Stimulated activated CD4-positive, alpha-beta T cell treated with anti-CD3 and anti-CD28 coated beads, Interleukin-15, amount 100 ng/mL, for 1 hour (primary cell): Measurements from ENCODE around the gene C17orf78.
"Not testable (repeated sequence)": the region's sequence is repeated elsewhere in the genome, so short reads cannot be mapped to it uniquely, and the experiment has no call there.

Experiments
- DNase-seq, 2 donors: peaks; one replicate each; pipeline ENCODE4 v3.0.0-alpha.2; 2020; ENCODE audit warnings: low read depth in 1 of 2, low spot score in 1 of 2

The C17orf78 gene

DNA sequence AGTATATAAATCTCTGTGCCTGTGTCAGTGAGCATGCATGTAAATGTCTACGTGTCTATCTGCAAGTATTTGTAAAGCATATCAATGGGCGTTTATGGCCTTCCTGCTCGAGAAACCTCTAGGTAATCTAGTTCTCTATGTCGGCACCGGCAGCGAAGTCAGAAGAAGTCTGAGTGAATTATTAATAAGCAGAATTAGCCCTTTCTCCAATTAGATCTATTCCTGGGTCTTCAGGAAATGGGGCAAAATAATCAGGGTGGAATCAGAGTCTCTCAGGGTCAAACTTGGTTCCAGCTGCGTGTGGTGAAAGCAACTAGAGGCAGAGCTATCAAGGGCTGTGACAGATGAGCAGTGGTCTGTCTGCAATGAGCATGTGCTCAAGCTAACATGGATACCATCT lies at the start of gene C17orf78:
Gene C17orf78 (plus strand): TSS at position 280 of the 400 bp plus-strand sequence. CDS start 108 bp downstream, at position 388.
- no peak for DNase-seq

DNA sequence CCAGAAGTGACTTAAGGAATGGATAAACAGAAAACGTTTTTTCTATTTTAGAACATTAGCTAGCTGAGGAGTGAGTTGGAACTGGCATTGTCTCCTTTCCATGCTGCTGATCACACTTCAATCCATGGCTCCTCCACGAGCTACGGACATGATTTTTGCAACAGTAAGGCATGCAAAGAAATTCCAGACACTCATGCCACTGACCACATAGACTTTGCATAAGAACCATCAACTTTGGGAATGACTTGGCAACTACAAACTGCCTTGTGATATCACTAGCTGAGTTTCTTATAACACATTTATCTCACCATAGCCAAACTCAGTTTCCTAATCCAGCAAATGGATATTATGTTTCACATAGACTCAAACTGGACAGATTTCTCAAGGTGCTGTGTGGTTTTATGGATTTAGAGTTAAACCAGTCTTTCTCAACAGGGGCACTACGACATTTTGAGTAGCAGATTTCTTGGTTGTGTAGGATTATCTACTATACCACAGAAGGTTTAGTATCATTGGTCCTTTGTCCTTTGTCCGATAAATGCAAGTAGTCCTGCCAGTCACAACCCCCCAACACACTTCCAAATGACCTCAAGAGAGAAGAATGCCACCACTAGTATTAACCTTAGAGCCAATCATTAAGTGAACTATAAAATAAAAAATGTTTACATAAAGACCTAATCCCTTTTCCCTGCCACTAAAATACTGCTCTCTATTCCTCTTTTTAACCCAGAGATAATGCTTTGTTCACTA lies 48.3 kb upstream of the C17orf78 start:
- DNase-seq, result no peak

DNA sequence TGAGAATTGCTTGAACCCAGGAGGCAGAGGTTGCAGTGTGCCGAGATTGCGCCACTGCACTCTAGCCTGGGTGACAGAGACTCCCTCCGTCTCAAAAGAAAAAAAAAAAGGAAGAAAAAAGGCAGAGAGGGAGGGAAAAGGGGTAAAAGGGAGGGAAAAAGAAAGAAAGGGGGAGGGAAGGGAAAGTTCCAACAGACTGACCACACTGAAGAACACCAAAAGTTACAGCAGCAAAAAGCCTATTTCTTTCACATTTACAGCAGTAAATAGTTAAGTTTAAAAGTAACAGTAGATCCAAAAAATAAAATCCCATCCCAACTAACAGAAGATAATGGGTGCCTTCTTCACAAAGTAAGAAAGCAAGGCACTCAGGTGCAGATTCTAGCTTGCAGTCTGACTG lies 36.9 kb upstream of the C17orf78 start:
- no peak for DNase-seq

DNA sequence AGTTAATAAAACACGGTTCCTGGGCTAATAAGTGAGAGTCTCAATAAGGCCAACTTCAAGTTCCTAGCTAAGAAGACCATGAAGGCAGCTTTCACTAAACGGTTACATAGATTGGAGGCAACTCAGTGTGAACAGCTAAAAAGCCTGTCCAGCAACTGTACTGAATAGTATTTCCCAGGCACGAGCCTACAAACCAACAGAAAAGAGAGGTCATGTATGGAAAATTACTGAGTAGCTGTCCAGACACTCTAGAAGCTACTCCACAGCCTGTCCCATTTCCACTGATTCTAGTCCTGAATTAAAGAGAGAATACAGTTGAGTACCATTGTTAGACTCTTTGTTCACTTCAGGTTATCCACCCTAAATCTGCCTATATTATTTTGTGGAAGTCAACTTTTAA lies 36.5 kb upstream of the C17orf78 start:
- no peak for DNase-seq

DNA sequence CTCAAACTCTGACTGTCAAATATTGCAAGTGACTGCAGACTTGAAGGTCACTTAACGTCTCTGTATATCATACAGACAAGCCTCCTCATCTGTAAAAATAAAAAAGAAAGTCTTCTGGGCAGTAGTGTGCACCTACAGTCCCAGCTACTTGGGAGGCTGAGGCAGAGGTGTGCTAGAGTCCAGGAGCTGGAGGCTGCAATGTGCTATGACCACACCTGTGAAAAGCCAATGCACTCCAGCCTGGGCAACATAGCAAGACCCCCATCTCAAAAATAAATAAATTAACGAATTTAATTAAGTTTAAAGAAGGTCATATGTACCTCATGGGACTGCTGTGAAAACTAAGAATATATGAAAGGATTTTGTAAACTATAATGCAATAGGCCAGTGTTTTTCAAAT lies 35.0 kb upstream of the C17orf78 start:
- DNase-seq, result no peak

DNA sequence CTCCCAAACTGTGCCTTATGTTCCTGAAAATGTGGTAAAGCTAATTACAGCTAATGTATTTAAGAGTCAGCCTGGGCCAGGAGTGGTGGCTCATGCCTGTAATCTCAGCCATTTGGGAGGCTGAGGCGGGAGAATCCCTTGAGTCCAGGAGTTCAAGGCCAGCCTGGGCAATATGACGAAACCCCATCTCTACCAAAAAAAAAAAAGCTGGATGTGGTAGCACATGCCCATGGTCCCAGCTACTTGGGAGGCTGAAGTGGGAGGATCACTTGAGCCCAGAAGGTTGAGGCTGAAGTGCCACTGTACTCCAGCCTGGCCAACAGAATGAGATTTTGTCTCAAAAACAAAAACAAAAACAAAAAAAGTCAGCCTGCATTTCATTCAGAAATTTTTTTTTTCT lies 33.2 kb upstream of the C17orf78 start:
- DNase-seq, result no peak

DNA sequence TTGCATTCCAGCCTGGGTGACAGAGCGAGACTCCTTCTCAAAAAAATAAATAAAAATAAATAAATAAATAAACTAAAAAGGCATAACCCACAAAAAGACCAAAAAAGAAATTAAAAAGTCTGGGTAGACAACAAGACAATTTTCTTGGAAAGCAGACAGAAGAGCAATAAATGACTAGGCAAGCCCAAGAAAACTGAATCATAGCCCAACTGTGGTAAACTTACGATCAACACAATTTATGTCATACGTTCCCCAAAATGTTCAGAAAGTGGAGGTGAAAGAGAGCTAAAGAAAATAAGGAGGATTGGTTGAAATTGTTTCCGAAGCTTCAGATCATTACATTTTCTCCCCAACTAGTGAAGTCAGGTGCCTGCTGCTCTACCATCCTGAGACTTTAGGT lies 31.3 kb upstream of the C17orf78 start:
- no peak for DNase-seq

DNA sequence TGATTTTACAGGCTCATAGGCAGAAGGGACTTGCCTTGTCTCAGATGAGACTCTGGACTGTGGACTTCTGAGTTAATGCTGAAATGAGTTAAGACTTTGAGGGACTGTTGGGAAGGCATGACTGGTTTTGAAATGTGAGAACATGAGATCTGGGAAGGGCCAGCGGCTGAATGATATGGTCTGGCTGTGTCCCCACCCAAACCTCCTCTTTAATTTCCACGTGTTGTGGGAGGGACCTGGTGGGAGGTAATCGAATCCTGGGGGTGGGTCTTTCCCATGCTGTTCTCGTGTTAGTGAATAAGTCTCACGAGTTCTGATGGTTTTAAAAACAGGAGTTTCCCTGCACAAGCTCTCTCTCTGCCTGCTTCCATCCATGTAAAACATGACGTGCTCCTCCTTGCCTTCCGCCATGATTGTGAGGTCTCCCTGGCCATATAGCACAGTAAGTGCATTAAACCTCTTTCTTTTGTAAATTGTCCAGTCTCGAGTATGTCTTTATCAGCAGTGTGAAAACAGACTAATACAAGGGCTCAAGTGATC lies 28.9 kb upstream of the C17orf78 start:
- not testable (repeated sequence) for DNase-seq

DNA sequence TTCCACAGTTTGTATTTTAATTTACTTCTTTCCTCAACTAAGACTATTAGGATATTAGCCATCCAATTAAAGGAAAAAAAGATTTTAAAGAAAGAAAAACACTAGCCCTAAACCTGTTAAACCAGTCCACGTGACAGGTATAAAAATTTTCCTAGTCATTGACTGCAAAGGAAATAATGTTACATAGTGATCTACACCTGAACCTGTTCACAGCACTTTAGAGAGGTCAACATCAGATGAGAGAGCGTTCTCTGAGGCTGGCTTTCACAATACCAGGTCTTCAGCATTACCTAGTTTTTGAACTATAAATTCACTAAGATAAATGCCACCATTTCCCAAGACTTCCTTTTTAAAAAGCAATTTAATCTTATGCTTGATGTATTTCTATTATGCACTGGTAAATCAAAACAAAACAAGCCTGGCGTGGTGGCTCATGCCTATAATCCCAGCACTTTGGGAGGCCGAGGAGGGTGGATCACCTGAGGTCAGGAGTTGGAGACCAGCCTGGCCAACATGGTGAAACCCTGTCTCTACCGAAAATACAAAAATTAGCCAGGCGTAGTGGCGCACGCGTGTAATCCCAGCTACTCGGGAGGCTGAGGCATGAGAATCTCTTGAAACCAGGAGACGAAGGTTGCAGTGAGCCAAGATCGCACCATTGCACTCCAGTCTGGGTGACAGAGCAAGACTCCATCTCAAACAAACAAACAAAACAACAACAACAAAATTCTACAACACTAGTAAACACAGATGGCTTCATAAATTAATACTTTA lies 18.8 kb upstream of the C17orf78 start:
- DNase-seq, result not testable (repeated sequence)

DNA sequence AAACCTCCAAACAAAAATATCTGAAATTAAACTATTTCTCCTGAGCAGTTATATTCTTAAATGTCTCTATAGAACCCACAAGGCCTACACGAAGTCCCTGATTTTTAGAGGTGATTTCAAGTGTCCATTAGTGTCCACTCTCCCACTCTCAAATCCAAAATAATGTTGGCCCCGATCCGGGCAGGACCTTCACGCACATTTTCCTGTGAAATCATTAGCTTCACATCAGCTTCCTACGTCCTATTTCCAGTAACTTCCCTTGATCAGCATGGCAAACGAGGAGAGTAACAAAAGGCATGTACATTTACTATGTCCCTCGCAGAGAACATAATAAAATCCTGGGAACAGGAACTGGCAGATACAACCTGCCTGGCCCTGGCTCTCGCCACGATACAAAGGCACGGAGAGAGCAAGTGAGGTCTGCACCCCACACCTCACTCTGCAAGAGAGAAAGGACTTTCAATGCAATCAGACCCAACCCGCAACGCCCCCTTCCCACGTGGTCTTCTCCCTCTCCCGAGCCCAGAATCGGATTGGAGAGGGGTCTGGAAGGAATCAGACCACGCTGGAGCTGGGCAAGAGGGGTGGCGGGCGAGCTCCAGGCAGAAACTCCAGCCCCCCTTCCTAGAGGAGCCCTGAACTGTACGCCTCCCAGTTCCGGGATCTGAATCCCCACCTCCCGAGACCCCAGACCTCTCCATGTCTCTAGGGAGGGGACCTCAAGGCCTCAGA lies 17.5 kb upstream of the C17orf78 start:
- peak; percentile 4 to 6 for DNase-seq

DNA sequence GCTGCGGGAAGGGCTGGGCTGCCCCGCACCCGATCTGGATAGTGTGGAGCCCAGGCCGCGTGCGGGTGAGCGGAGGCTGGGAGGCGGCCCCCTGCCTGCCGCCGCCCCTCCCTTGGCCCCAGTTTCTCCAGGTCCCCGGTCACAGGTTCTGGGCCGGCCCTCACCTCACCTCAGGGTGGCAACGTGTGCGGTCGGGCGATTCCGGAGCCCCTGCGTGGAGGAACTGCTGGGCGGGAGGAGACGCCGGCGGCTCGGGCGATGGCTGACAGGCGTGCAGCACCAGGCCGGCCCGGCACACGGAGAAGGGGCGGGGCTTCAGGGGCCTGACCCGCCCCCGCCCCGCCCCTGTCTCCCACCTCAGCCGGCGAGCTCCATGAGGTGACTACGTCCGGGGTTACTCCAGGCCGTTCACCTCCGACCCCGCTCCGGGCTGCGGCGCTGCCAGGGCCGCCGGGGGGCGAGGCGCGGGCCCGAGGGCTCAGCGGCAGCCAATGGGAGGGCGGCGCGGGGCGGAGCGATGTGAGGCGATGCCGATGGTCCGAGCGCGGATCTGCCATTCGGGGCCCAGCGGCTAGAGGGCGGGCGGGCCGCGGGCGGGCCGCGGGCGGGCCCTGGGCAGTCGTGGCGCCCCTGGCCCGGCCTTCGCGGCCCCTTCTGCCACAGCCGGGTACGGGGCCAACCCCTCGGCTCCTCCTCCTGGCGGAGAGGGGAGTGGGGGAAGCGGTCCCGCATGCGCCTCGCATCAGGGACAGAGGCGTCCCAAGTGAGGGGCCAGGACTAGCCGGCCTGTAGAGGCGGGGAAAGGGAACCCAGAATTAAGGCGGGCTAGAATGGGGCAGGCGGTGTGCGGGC lies 16.7 kb upstream of the C17orf78 start:
- peak; percentile 75 to 80 for DNase-seq

DNA sequence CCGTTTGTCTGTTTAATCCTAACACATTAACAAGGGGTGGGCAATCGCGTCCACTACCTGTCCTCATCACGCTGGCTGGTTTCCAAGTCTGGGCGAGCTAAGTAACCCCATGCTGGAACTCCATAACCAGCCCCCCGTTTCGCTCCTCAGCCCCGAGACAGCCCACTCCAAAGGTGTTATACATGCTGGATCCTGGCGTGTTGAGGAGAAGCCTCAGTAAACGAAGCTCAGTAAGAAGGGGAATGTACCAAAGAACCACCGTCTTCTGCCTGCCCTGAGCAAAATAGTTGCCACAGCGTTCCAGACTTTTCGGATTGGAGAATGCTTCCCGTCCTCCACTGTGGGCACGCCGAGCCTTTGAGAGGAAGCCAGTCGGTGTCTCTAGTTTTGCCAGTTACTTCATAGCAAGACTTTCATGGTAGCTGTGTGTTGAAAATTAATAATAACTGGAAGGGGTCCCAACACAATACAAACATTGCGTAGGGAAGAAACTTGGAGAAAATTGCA lies 16.1 kb upstream of the C17orf78 start:
- no peak for DNase-seq

DNA sequence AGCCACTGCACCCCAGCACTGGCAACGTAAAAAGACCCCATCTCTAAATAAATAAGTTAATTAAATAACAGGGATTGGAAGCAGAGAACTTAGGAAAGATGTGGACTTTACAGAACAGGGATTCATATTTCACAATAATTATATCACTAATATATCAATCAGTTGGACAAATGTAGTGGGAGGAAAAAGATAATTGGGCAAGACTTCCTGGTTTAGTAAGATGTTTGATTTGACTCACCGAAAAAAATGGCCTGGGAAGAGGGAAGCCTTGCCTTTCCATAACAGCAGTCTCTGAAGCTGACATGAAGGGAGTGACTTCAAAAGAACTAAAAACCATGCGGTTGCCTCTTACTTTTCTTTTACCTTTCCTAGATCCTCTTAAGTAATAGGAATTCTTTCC lies 15.2 kb upstream of the C17orf78 start:
- no peak for DNase-seq

DNA sequence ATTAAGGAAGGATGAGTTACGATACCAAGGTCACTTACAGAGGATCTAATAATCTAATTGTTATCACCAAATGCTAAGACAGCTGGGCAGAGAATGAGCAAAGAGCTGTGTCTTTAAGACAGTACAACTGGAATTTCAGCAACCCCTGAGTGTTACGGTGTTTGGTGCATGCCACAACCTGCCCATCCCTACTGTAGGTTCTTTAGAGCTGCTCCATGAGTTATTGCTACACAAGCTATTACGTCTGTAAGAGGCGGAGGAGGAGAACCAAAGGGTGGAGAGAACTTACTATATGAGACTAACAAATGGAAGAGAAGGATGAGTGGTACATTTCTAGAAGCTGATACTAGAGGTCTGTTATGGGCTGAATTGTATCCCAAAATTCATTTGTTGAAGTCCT lies 14.2 kb upstream of the C17orf78 start:
- no peak for DNase-seq

DNA sequence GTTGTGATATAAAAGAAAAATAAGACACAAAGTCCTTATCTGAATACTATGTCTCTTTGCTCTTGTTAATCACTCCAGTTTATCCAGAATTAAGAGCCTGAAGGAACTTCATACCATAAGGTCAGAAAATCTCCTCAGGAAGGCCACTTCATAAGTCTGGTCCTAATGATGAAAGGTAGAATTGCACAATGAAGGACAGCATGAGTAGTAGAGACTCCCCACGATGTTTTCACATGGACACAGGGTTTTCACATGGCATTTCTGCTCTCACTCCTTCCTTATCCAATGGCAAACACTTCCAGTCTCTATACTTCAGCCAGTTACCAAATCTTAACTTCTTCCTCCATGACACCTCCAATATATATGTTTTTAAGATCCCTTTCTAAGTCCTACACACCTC lies 10.2 kb upstream of the C17orf78 start:
- DNase-seq, result no peak

DNA sequence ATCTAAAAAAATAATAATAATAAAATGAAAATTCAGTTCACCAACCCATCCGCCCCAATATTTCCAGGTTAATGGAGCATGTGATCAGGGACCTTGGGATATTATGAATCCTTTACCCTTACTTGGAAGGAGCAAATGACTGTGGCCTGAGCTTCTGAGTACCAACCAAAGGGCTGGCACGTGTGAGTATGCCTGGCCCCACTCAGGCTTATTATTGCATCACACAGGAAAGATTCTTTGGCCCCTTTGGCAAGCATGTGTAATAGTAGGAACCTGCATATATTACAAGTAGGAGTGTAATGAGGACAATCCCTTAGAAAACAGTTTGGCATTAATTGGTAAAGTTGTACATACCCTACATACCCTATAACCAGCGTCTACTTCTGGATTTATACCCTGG lies 7.2 kb upstream of the C17orf78 start:
- no peak for DNase-seq

DNA sequence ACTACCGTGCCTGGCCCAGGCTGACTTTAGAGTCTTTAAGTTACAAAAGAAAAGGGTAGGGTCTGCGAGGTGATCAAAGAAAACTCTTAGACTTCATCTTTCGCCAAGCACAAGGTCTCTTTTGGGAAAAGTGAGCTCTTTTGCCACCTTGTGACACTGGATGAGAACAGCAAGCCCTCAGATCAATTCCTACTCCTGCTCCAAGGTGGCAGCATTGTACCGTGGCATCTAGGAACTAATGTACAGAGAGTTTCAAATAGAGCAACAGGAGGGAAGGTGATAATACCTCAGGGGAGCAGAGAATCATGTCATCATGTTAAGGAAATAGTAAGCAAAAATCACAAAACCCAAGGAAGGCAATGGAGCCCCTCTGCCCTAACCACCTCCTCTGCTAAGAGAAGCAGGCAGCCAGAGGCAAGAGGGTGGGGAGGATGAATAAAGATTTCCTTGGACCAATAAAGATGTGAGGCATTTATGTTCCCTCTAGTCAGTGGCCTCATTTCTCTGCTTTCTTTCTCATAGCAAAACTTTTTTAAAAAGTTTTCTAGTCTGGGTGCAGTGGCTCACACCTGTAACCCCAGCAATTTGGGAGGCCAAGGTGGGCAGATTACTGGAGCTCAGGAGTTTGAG lies 2.1 kb upstream of the C17orf78 start:
- peak; percentile 19 to 22 for DNase-seq

DNA sequence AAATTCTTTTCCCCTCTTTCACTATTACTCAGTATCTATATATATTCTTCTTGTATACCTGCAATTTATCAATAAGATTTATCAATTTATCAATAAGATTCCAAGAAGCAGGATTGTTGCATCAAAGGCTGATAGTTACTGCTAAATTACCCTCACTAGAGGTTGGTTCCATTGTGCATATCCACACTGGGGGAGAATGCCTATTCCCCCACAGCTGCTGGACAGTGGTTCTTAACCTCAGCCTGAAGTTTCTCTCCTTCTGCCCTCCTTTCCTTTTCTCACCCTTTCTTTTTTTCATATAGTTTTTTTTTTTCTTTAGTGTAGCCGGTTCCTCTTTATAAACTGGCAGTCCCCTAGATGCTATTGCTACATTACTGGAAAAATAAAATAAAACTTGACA lies 6.3 kb downstream of the C17orf78 start:
- no peak for DNase-seq

DNA sequence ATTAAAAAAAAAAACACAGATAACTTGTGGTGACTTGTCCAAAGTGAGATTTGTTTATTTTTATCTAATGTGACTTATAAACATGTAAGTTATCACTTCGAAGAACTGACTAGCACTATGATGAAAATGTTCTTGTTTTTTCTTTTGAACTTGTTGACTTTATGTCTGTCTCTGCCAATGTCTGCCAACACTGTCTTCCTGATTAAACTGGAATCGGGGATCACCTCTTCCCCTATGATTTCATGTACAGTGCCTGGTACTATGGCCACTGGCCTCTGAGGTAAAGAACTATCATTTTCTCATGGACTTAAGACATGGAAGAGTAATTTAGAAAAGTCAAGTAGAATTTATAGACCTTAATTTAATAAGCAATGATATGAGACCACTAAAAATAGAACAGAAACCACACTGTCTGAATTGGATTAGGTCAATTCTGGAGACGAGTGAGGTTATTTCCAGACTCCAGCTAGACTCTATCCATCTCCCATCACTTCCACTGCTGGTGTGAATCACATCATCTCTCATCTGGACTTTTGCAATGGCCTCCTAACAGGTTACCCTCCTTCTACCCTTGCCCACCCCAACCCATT lies 8.9 kb downstream of the C17orf78 start:
- no peak for DNase-seq
